ENCODE results near the gene CD36.

CD36 gene

DNA sequence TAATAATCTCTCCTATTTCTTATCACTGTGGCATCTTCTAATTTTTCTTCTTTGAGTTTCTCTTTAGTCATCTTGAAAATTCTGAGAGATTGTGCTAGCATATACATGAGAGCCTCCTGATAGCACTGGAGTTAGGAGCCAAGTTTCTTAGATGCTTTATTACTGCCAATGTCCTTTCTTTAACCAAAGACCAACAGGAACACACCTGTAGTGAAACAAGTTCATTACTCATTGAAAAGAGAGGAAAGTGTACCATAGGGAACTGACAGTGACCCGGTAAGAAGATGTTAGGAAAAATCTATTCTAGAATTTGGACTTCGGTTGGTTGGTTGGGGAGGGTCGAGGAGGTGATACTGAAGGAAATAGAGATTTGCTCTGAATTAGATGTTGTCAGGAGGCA lies 27.1 kb upstream of the CD36 start:
- TF ChIP-seq, protein P1, sequence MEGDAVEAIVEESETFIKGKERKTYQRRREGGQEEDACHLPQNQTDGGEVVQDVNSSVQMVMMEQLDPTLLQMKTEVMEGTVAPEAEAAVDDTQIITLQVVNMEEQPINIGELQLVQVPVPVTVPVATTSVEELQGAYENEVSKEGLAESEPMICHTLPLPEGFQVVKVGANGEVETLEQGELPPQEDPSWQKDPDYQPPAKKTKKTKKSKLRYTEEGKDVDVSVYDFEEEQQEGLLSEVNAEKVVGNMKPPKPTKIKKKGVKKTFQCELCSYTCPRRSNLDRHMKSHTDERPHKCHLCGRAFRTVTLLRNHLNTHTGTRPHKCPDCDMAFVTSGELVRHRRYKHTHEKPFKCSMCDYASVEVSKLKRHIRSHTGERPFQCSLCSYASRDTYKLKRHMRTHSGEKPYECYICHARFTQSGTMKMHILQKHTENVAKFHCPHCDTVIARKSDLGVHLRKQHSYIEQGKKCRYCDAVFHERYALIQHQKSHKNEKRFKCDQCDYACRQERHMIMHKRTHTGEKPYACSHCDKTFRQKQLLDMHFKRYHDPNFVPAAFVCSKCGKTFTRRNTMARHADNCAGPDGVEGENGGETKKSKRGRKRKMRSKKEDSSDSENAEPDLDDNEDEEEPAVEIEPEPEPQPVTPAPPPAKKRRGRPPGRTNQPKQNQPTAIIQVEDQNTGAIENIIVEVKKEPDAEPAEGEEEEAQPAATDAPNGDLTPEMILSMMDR (IDR thresholded peaks at IDR 0.05; ENCODE audit: low read depth, low read length, missing control alignments), result no peak
- DNase-seq (ENCODE audit: low read depth), result no peak
- no peak overlapping the region for H3K4me3 ChIP-seq (ENCODE audit: low read depth, low read length)

DNA sequence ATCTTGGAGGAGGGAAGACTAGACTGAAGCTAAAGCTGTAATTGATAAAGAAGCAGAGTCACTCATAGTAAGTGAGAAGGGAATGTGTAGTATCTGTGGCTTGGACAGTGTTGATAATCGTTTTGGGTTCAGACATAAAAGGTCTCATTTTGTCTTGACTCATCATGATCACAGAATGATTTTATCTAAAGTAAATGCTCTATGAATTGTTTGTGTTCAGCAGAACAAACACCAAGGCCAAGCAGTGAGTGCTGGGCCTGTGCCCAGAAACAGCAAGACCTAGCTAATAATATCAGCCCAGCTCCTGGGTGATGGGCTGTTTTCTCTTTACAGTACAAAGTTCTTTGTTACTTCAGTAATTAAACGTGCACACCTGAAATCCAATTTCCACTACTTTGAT lies 26.7 kb upstream of the CD36 start:
- no peak overlapping the region for H3K4me3 ChIP-seq (ENCODE audit: low read depth, low read length)
- no peak for DNase-seq (ENCODE audit: low read depth)
- TF ChIP-seq, protein P1 (IDR thresholded peaks at IDR 0.05; ENCODE audit: low read depth, low read length, missing control alignments), result no peak

DNA sequence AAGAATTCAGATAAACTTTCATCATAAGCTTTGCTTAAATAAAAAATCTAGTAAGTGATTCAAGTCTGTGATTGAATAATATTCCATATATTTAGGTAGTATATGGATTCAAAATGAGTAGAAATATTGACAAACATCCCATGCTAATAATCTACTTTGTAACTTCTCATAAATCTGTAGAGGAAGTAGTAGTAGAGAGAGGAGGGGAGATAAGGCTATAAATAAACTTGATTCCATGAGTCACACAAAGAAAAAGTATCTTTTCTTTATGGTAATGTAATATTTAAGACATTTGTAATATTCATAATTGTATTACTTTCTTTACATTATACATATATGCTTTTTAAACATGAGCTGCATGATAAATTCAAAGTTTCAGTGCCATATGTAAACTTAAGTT lies 25.6 kb upstream of the CD36 start:
- H3K4me3 ChIP-seq (ENCODE audit: low read depth, low read length), result no peak overlapping the region
- TF ChIP-seq, protein P1 (IDR thresholded peaks at IDR 0.05; ENCODE audit: low read depth, low read length, missing control alignments), result no peak
- no peak for DNase-seq (ENCODE audit: low read depth)

DNA sequence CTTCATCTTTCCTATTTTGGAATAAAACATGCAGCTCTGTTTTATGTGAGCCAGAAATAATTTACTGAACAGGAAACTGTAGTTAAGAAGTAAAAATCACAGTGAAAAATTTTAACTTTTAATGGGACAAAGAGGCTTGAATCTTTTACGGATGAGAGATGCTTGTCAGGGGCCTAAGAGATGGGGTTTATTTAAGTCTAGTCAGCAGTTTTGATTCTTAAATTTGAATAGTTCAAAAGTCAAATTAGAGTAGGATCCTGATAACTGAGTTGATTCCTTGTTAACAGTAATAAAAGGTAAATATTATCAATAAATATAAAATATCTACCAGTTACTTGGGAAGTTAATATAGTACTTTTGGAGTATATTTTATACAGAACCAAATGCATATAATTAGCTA lies 24.9 kb upstream of the CD36 start:
- DNase-seq (ENCODE audit: low read depth), result no peak
- TF ChIP-seq, protein P1 (IDR thresholded peaks at IDR 0.05; ENCODE audit: low read depth, low read length, missing control alignments), result no peak
- no peak overlapping the region for H3K4me3 ChIP-seq (ENCODE audit: low read depth, low read length)

DNA sequence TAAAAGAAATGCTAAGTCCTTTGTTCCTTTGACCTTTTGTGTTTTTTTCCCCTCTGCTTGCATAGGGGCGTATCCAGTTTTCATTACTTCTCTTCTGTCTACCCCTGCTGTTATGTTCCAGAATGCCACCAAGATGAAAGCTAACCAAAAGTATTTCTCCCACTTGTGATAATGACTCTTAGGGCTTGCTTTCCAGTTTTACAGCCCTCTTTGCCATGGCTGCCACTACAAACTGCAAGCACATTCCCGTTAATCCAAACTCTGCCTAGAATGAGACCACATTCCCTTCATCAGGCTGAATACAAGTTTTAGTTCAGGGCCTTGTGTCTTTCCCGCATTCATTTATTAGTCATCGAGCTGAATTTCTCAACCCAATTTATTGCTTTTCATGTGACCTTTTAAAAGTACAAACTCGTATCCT lies 23.6 kb upstream of the CD36 start:
- no peak overlapping the region for H3K4me3 ChIP-seq (ENCODE audit: low read depth, low read length)
- TF ChIP-seq, protein P1 (IDR thresholded peaks at IDR 0.05; ENCODE audit: low read depth, low read length, missing control alignments), result no peak
- no peak for DNase-seq (ENCODE audit: low read depth)

DNA sequence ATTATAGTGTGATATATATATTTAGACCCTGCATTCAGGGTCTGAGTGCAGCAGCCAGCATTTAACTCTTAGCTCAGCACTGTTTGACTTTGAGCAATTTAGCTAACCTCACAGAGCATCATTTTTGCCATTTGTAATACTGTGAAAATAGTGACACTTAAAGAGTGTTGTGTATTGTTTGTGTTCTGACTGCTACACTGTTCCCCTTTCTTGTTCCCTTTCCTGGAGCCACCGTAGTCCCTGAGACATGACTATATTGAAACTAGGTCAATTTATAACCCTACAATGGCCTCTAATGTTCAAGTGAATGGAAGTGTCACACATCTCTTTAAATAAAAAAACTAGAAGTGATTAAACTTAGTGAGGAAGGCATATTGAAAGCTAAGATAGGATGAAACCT lies 20.3 kb upstream of the CD36 start:
- no peak overlapping the region for H3K4me3 ChIP-seq (ENCODE audit: low read depth, low read length)
- TF ChIP-seq, protein P1 (IDR thresholded peaks at IDR 0.05; ENCODE audit: low read depth, low read length, missing control alignments), result no peak
- no peak for DNase-seq (ENCODE audit: low read depth)

DNA sequence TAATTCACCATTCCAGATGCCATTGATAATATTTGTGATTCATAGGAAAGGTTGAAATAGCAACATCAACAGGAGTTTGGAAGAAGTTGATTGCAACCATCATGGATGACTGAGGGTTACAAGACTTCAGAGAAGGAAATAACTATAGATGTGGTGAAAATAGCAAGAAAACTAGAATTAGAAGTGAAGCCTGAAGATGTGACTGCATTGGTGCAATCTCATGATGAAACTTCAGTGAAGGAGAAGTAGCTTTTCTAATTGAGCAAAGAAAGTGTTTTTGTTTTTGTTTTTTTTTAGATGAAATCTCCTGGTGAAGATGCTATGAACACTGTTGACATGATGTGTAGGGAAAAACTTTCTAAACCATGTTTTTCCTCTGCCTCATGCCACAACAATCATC lies 18.7 kb upstream of the CD36 start:
- no peak for DNase-seq (ENCODE audit: low read depth)
- TF ChIP-seq, protein P1 (IDR thresholded peaks at IDR 0.05; ENCODE audit: low read depth, low read length, missing control alignments), result no peak
- no peak overlapping the region for H3K4me3 ChIP-seq (ENCODE audit: low read depth, low read length)

Measured in GM12864 (cell line).